NCI-H748 (cell line): Measurements from ENCODE around the gene RAB3C.
"Not testable (repeated sequence)": the region's sequence is repeated elsewhere in the genome, so short reads cannot be mapped to it uniquely, and the experiment has no call there.

Experiments
- DNase-seq: peaks from one replicate; lab custom pipeline; 2025; ENCODE audit not compliant: unreplicated experiment; lab: John Stamatoyannopoulos, UW

The RAB3C gene

GRCh38 chr5:58602889-58603288 is 20.0 kb downstream of the RAB3C start:
- DNase-seq: not testable (repeated sequence)

DNA sequence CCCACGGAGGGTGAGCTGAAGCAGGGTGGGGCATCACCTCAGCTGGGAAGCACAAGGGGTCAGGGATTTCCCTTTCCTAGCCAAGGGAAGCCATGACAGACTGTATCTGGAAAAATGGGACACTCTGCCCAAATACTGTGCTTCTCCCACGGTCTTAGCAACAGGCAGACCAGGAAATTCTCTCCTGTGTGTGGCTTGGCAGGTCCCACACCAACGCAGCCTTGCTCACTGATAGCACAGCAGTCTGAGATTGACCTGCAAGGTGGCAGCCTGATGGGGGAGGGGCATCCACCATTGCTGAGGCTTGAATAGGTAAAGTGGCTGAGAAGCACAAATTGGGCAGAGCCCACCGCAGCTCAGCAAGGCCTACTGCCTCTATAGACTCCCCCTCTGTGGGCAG is 23.2 kb downstream of the RAB3C start:
- no peak for DNase-seq

DNA sequence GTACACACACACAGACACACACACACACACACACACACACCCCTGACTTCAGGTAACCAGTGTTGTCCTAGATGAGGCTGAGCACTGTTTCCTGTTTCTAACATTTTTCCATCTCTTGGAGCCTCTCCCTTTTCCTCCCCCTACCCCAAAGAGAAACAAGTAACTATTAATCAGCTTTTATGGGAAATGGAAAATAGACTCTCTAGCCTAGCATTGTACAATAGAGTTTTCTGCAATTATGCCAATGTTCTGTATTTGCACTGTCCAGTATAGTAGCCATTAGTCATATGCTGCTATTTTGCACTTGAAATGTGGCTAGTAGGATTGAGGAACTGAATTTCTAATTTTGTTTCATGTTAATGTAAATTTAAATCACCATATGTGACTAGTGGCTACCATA is 33.1 kb downstream of the RAB3C start:
- no peak for DNase-seq

- DNase-seq: no peak
Observed at GRCh38 chr5:58617241-58617640, 34.4 kb downstream of the RAB3C start.

DNA sequence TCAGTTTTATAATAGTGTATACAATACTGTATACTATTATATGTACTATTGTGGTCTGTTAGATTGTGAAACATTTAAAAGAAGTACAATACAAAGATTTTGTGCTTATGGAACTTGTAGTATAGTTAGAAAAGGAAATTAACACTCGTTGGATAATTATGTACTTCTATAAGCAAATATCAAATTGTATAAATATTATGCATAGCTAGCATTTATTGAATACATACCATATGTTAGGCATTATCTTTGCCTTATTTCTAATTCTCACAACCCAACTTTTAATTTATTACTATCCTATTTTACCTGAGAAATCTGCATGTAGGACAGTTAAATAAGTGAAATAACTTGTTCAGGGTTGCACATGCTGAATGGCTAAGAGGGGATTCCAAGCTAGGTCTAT is 37.5 kb downstream of the RAB3C start:
- DNase-seq: no peak

GRCh38 chr5:58622936-58623871 is 40.3 kb downstream of the RAB3C start:
- DNase-seq: no peak

GRCh38 chr5:58628626-58629025 is 45.8 kb downstream of the RAB3C start:
- no peak for DNase-seq

DNA sequence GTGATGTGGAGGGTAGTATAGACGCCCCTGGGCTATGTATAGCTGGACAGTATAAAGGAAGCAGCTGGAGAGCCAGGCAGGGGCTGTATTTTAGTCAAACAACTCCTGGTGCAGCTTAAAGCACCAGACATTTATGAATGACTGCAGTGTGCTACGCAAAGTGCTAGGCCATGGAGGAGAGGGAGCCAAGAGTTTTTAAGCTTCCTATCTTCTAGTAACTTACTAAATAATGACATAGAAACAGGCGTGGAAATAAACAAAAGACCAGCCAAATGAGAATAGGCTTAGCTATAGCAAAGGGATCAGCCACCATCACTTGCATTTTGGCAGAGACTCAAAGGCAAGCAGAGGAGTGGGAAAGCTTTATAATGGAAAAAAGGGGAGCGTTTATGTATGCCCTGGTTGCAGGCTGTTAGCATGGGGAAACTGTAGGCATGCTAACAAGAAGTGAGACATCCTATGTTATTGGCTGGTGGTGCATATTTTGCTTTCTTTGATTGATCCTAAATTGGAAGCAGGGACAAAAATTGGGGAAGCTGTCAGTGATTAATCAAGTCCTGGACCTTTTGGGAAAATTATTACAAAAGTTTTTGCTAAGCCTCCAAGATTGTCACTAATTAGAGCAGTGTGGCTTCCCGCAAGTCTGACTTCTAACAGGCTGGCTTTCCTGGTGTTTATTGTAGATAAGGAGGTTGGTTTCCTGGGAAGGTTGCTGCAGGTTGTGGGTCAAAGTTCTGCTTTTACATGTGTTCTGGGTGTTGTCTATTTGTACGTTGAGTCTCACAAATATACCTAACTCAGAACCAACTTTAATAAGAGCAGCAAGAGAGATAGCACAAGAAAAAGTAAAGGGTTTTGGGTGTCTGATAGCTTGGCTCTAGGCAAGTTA is 46.6 kb downstream of the RAB3C start:
- DNase-seq: no peak

- no peak for DNase-seq
Observed at GRCh38 chr5:58631895-58632294, 49.0 kb downstream of the RAB3C start.

DNA sequence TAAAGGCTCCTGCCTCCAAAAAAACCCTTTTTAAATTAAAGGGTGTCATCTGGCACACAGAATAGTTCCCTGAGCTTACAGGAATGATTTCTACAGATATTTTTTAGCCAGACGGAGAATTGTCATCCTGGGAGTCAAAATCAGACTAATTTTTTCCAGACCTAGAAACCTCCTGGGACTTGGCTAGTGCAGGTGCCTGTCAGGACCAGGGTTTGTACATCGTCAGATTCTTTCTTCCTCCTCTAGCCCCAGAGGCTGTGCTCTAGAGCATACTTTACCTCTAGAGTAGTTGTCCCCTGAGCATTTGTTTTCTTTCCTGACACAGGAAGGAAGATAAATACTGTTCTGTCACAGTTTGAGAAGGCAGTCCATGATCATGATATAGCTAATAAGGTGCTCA is 52.5 kb downstream of the RAB3C start:
- no peak for DNase-seq

- no peak for DNase-seq
Observed at GRCh38 chr5:58640011-58640410, 57.1 kb downstream of the RAB3C start.

- DNase-seq: no peak
Observed at GRCh38 chr5:58641533-58641932, 58.7 kb downstream of the RAB3C start.

DNA sequence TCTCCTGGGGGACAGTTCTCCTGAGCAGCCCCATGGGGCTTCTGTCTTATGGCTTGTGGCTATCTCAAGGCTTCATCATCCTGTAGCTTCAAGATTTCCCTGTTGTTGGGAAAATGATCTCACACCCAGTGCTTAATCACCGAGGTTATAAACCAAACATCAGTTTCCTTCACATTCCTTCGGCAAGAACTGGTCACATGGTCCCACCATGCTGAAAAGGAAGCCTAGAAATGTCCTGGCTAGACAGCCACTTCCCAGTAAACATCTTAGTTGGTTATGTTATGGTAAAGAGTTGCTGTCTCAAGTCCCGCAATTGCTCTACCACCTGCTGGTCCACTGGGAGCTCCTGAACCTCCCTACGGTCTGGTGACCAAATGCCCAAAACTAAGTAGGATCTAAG is 66.0 kb downstream of the RAB3C start:
- no peak for DNase-seq

GRCh38 chr5:58649716-58650115 is 66.8 kb downstream of the RAB3C start:
- no peak for DNase-seq

- DNase-seq: no peak
Observed at GRCh38 chr5:58653521-58653920, 70.6 kb downstream of the RAB3C start.

DNA sequence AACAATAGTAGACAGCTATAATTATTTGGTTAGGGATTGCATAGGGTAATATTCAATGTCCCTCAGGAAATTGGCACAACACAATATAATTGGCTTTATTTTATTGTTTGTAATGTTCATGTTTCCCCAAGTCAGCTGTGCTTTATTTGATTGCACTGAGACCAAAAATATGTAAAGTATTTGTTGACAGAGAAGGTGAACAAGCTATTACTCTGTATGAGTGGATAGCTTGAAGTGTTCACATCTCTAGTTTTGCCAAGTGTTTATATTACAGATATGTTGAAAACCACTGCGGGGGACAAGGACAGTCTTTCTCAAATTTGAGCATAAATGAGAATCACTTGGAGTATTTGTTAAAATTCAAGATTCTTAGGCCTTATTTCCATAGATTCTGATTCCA is 83.3 kb downstream of the RAB3C start:
- no peak for DNase-seq

- peak; percentile 38 for DNase-seq
Observed at GRCh38 chr5:58666598-58667581, 84.0 kb downstream of the RAB3C start.

DNA sequence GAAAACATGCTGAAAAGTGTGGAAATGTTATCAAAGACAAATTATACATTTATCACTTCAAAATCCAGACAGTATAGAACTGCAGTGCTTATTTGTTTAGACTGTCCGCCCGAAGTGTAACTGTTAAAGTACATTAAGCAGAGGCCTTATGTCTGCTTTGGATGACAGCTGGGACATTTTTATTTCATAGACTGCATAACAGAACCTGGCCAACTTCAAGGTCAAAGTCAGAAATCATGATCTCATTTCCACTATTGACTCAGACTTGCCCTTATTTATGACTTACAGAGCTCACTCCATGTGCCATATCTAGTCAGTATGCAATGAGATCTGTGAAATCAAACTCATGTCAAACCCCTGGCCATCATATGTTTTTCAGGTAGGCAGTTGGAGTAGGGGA is 87.7 kb downstream of the RAB3C start:
- no peak for DNase-seq

DNA sequence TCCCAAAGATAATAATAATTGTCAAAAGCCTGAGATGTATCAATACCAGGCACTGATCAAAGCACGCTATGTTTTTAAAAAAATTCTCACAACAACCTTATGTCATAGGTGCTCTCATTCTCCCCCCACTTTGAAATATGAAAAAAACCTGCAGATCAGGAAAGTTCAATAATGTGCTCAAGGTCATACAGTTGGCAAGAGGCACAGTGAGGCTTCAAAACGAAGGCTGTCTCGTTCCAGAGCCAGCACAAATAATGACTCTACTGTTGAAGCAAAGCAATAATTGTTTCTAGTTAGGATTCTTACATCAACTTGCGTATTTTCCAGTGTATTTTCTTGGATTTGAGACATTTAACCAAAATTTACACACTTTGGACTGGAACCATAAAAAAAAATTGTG is 88.3 kb downstream of the RAB3C start:
- DNase-seq: no peak

DNA sequence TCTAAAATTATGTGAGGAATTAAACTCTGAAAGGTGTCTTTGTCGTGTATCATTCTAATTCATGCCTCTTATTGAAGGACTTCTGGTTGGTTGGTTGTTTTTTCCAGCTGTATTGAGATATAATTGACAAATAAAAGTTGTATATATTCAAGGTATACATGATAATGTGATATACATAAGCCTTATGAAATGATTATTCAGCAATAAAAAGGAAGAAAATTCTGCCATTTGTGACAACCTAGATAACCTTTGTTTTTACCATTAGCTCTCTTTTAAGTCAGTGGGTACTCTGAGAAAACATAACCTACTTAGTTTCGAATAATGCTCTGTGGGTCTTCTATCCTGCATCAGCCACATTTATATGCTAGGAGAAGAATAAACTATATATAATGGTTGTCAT is 89.6 kb downstream of the RAB3C start:
- no peak for DNase-seq

DNA sequence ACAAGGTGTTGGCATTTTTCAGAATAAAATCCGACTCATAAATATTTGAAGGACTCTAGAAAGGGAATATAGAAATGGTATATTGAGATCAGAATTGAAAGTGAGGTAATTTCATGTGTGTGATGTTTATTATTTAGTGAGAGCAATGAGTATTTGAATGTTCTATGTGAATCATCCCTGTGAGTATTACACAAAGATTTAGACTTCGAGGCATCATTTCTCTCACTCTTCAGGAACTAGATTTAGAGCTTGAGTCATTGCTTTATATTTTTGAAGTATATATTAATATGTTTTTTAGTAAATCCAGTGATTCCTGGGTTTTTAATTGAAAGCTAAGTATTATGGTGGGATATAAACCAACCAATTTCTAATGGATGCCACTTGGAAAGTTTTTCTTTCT is 91.2 kb downstream of the RAB3C start:
- no peak for DNase-seq
